Gastrocnemius medialis (tissue), 4 donors: Measurements from ENCODE around the gene ZFP36L2.

Source experiments
- POLR2A ChIP-seq, 2 donors: fragments of 450-650 bp; IDR thresholded peaks; one replicate each; pipeline ENCODE4 v1.6.1; 2017; ENCODE audit warnings: antibody characterized with exemption in 2 of 2, mild to moderate bottlenecking in 2 of 2, moderate library complexity in 2 of 2
- TF ChIP-seq, protein P1 (sequence below), 5 experiments: fragments of 450-650 bp in 3 of 5; fragments of 200-600 bp in 2 of 5; sonication (generic) in 2 of 5; IDR thresholded peaks in 4 of 5; conservative IDR thresholded peaks in 1 of 5; 1 replicate in 4 of 5; 2 replicates in 1 of 5; pipeline ENCODE4 v1.5.1; 2016 to 2019; ENCODE audit warnings: antibody characterized with exemption in 5 of 5, mild to moderate bottlenecking in 3 of 5, moderate library complexity in 3 of 5

DNA sequence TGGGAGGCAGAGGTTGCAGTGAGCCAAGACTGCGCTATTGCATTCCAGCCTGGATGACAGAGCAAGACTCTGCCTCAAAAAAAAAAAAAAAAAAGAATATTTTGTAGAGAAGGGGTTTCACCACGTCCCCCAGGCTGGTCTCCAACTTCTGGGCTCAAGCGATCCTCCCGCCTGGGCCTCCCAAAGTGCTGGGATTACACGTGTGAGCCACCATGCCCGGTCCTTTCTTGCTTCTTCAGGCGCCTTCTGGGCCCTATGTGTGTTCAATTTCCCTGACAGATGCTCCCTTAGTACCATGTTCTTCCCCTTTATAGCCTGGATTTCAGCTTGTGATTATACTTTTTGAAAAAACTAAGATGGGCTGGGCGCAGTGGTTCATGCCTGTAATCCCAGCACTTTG, 9.8 kb downstream of the ZFP36L2 start:
- TF ChIP-seq POLR2A (IDR thresholded peaks at IDR 0.05), result no peak
- TF ChIP-seq, protein P1, sequence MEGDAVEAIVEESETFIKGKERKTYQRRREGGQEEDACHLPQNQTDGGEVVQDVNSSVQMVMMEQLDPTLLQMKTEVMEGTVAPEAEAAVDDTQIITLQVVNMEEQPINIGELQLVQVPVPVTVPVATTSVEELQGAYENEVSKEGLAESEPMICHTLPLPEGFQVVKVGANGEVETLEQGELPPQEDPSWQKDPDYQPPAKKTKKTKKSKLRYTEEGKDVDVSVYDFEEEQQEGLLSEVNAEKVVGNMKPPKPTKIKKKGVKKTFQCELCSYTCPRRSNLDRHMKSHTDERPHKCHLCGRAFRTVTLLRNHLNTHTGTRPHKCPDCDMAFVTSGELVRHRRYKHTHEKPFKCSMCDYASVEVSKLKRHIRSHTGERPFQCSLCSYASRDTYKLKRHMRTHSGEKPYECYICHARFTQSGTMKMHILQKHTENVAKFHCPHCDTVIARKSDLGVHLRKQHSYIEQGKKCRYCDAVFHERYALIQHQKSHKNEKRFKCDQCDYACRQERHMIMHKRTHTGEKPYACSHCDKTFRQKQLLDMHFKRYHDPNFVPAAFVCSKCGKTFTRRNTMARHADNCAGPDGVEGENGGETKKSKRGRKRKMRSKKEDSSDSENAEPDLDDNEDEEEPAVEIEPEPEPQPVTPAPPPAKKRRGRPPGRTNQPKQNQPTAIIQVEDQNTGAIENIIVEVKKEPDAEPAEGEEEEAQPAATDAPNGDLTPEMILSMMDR (IDR thresholded peaks at IDR 0.05 in 4 of 5, conservative IDR thresholded peaks at IDR 0.05 in 1 of 5), result no peak
